Adrenal gland (tissue), 12 donors: ENCODE data around the gene MBD3. TPM values are rescaled to one million over a fixed set of nuclear protein-coding genes. Genes with fewer than 3 reads are reported as not detected.

Experiments used
- DNase-seq, 7 donors: peaks; one replicate each; pipeline ENCODE4 v3.0.0-alpha.2; 2019 to 2020
- H3K27ac ChIP-seq, 5 donors: fragments of 200-600 bp; sonication (generic) in 4 of 5; 1 replicate in 3 of 5; 2 replicates in 2 of 5; pipeline versions ENCODE4 v1.5.1 to v1.8.0; 2016 to 2020; ENCODE audit warnings: mild to moderate bottlenecking in 1 of 5
- H3K27me3 ChIP-seq: fragments of 200-600 bp; 2 replicates; pipeline ENCODE4 v1.8.0; 2021
- H3K36me3 ChIP-seq, 2 donors: fragments of 200-600 bp; replicated peaks in 1 of 2; 1 replicate in 1 of 2; 2 replicates in 1 of 2; pipeline versions ENCODE4 v1.5.1 to v1.8.0; 2018 to 2022
- H3K4me1 ChIP-seq, 2 donors: fragments of 200-600 bp; replicated peaks in 1 of 2; 1 replicate in 1 of 2; 2 replicates in 1 of 2; pipeline versions ENCODE4 v1.5.1 to v1.8.0; 2018 to 2021
- H3K4me3 ChIP-seq, 4 donors: fragments of 200-600 bp; sonication (generic) in 3 of 4; one replicate each; pipeline ENCODE4 v1.5.1; 2016 to 2018
- H3K9me3 ChIP-seq, 3 donors: fragments of 200-600 bp; sonication (generic) in 1 of 3; replicated peaks in 1 of 3; 1 replicate in 2 of 3; 2 replicates in 1 of 3; pipeline versions ENCODE4 v1.5.1 to v1.8.0; 2016 to 2021
- POLR2A ChIP-seq, 2 donors: fragments of 450-650 bp; IDR thresholded peaks; one replicate each; pipeline ENCODE4 v1.6.1; 2017; ENCODE audit warnings: antibody characterized with exemption in 2 of 2, mild to moderate bottlenecking in 2 of 2, moderate library complexity in 1 of 2
- WGBS, 4 donors: extraction: QIAGEN DNeasy Blood & Tissue Kit in 2 of 4; methylation state at CpG; one replicate each; pipeline versions ENCODE4 v1.1.5 to v1.1.7; 2013 to 2017; 5-methylcytosine and 5-hydroxymethylcytosine counted together
- intact Hi-C, 2 donors: fragments of 100-400 bp; cut with DNase I; formaldehyde crosslinking; loops; one replicate each; pipeline versions ENCODE4 v1.14.1 to v1.15.0; 2022 to 2023
- polyA plus RNA-seq, 3 donors: library from polyadenylated mRNA; stranded (reverse); fragments of 200-250 nt in 2 of 3; fragments of 350-450 nt in 1 of 3; fragmentation: Illumina TruSeq in 1 of 3; extraction: RNeasy Lipid Tissue Mini Kit (QIAGEN cat#74804) in 1 of 3; gene quantifications; one replicate each; pipeline ENCODE4 v1.2.3, GENCODE V29; 2013 to 2014
- total RNA-seq, 9 donors: library from RNA; depleted of rRNA in 4 of 9; stranded (reverse); fragments of >200 nt in 4 of 9; fragments of 120-200 nt in 1 of 9; fragmentation: NEBNext Ultra II Directional in 1 of 9; extraction: Animal tissue kit (Norgen Biotek cat#: 25700) in 1 of 9; gene quantifications; one replicate each; pipeline versions ENCODE4 v1.1.0 to v1.2.4, GENCODE V29; 2013 to 2023
- TF ChIP-seq, protein P1 (sequence below), 6 experiments: fragments of 450-650 bp in 4 of 6; fragments of 200-600 bp in 2 of 6; sonication (generic) in 1 of 6; IDR thresholded peaks; 1 replicate in 5 of 6; 2 replicates in 1 of 6; pipeline versions ENCODE4 v1.5.1 to v1.8.0; 2016 to 2021; ENCODE audit warnings: antibody characterized with exemption in 6 of 6, mild to moderate bottlenecking in 2 of 6, moderate library complexity in 1 of 6
- donor health status: healthy with polysubstance abuse.
- donor health status: Bipolar disorder and iron deficiency.
- donor health status: DM: yes; HTN: yes; CAD: no.
- donor health status: DM: no; HTN: no; CAD: no.
- donor health status: DM: no; HTN: no; CAD: no.
- donor health status: DM: yes; HTN: yes; CAD: no.

MBD3 gene
- total and polyA plus RNA-seq, 12 donors = 3.5 to 221 (median 94.0) TPM

DNA sequence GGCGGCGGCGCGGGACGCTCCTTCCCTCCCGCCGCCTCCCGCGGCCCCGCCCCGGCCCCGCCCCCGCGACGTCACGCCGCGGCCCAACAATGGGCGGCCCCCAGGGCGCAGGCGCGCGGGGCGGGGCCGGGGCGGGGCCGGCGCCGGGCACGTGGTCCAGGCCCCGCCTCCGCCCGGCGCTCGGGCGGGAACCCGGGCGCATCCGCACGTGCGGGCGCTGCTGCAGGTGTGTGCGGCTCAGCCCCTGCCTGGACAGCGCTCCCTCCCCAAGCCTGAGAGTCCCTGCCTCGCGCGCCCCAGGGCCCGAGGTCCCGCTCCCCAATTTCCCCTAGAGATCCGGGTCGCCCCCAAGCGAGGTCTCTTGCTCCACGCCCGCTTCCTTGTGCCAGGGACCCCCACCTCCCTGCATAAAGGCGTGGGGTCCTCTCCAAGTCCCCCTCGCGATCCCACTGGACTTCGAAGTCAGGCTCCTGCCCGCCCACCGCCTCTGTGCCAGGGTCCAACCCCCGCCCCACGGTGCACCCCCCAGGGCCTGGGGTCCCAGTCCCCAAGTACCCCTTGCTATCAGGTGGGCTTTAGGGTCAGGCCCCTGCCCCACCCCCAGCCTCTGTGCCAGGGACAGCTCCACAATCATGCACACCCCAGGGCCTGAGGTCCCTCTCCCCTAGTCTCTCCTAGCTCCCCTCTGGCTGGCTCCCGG lies 24.2 kb downstream of the MBD3 start, which contains the start of gene MEX3D:
TSS of gene MEX3D (minus strand) at position 6 of the 700 bp plus-strand sequence. CDS start 267 bp downstream, outside the sequence.
- intact Hi-C loops = no loop called here
- Histone ChIP-seq H3K4me1 (peaks cover 7 to 12% of the 10 kb centered on the region in 2 donors), H3K9me3 (no peaks in the 10 kb centered on the region), H3K27me3 (no peaks in the 10 kb centered on the region), H3K27ac (peak within 1 kb of the TSS in 4 of 5 donors; percentile 82 to 85 (median 84)), H3K4me3 (peak within 1 kb of the TSS in 3 of 4 donors; percentile 23 to 88 (median 32)), H3K36me3 (no peaks in the 10 kb centered on the region)
- no peak for TF ChIP-seq POLR2A (IDR thresholded peaks at IDR 0.05)
- TF ChIP-seq, protein P1, sequence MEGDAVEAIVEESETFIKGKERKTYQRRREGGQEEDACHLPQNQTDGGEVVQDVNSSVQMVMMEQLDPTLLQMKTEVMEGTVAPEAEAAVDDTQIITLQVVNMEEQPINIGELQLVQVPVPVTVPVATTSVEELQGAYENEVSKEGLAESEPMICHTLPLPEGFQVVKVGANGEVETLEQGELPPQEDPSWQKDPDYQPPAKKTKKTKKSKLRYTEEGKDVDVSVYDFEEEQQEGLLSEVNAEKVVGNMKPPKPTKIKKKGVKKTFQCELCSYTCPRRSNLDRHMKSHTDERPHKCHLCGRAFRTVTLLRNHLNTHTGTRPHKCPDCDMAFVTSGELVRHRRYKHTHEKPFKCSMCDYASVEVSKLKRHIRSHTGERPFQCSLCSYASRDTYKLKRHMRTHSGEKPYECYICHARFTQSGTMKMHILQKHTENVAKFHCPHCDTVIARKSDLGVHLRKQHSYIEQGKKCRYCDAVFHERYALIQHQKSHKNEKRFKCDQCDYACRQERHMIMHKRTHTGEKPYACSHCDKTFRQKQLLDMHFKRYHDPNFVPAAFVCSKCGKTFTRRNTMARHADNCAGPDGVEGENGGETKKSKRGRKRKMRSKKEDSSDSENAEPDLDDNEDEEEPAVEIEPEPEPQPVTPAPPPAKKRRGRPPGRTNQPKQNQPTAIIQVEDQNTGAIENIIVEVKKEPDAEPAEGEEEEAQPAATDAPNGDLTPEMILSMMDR (IDR thresholded peaks at IDR 0.05) = no peak
- DNase-seq = peak; percentile 63 to 85 (median 75)
- 8 to 39% (median 21%) methylated on average over 6 to 61 of the region's 63 CpGs for WGBS, 4 donors

DNA sequence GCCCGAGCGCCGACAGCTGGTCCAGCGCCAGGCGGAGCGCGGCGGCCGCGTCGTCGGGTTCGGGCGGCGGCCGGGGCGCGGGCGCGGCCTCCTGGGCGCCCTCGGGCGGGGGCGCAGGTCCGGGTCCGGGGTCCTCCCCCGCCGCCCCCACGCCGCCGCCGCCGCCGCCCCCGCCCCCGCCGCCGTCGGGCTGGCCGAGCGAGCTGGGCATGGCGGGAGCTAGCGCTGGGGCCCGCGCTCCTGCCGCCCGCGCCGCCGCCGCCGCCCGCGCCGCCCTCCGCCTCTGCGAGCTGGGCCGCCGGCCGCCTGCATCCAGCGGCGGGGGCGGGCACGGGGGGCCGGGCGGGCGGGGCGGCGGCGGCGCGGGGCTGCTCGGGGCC lies 24.8 kb downstream of the MBD3 start:
- TF ChIP-seq, protein P1 (IDR thresholded peaks at IDR 0.05) = no peak
- H3K27ac ChIP-seq = peak overlapping the region in 1 of 5 donors; percentile 85
- no peaks in the 10 kb centered on the region for H3K36me3 ChIP-seq
- WGBS, 4 donors = 1 to 3% methylated on average over 5 to 55 of the region's 73 CpGs; no CpG with 5 or more reads in 2 of the 4 donors
- intact Hi-C loops = no loop called here
- peaks cover 7 to 12% of the 10 kb centered on the region in 2 donors for H3K4me1 ChIP-seq
- no peaks in the 10 kb centered on the region for H3K27me3 ChIP-seq
- DNase-seq = no peak
- H3K9me3 ChIP-seq = no peaks in the 10 kb centered on the region
- peak overlapping the region in 1 of 4 donors; percentile 88 for H3K4me3 ChIP-seq

DNA sequence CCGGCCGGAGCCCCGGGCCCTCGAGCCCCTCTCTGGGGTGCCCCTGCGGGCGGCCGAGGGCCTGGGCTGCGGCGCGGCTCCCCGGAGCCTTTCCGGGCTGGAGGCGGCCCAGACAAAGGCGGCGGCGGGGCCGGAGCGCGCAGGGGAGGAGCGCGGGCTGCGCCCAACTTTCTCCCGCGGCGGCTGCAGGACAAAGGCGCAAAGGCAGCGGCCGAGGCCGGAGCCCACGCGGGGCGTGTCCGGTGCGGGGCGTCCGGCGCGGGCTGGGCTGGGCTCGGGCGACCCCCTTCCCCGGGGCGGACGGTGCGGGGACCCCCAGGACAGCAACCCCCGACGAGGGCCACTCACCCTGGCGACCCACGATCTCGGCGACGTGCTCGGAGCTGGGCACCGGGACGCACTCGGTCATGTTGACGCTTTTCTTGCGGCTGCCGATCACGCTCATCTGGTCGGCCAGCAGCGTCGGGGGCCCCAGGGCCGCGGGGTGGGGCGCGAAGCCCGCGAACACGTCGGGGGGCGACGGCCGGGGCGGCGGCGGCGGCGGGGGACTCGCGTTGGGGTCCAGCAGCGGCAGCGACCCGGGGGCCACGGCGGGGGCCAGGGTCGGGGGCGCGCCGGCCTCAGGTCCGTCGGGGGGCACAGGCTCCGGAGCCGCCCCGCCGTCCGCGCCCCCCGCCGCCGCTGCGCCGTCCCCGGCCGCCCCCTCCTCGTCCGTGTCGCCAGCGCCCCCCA lies 25.4 kb downstream of the MBD3 start:
- DNase-seq = peak in 1 of 7 donors; percentile 45

More for the DNA sequence above, 25.4 kb downstream of the MBD3 start:
- H3K4me1 ChIP-seq = peaks cover 7 to 12% of the 10 kb centered on the region in 2 donors
- H3K36me3 ChIP-seq = no peaks in the 10 kb centered on the region
- peak overlapping the region in 3 of 4 donors; percentile 23 to 88 (median 42) for H3K4me3 ChIP-seq
- H3K27me3 ChIP-seq = no peaks in the 10 kb centered on the region
- H3K27ac ChIP-seq = peak overlapping the region in 4 of 5 donors; percentile 82 to 85 (median 84)
- H3K9me3 ChIP-seq = no peaks in the 10 kb centered on the region
- intact Hi-C loops = no loop called here
- TF ChIP-seq, protein P1 (IDR thresholded peaks at IDR 0.05) = no peak
- TF ChIP-seq POLR2A (IDR thresholded peaks at IDR 0.05) = no peak
- 1% methylated on average over 59 to 106 of the region's 108 CpGs; no CpG with 5 or more reads in 2 of the 4 donors for WGBS, 4 donors
